ENCODE data around the gene TMEM101.
A peak's percentile ranks its signal among the peaks of the same experiment; 100 is the strongest.

The TMEM101 gene

DNA sequence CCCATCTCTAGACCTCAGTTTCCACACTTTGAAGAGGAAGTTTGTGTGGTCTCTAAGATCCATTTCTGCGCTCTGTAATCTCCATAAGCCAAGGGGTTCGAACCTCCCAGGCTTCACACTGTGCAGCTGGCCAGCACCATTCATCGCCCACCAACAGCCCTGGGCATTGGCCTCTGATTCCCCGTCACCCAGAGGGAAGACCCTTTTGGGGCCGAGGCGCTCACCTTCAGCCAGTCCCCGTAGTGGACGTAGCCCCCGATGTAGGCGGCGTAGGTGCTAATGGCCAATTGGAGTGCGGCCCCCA, 678 bp downstream of the TMEM101 start:
- peak overlapping the region; percentile 93 for H3K9ac ChIP-seq (ENCODE audit: low read length)
- peaks cover 9% of the 10 kb centered on the region for H3K4me1 ChIP-seq (ENCODE audit: control insufficient read depth, insufficient read depth, low read length)
- H3K4me3 ChIP-seq (ENCODE audit: low read length) = peak overlapping the region; percentile 90
- H3K9me3 ChIP-seq (ENCODE audit: control insufficient read depth, low read length) = no peaks in the 10 kb centered on the region
- H3K36me3 ChIP-seq (ENCODE audit: control insufficient read depth, insufficient read depth, low read length) = no peaks in the 10 kb centered on the region
- H3K27me3 ChIP-seq (ENCODE audit: control insufficient read depth, insufficient read depth, low read length) = no peaks in the 10 kb centered on the region

DNA sequence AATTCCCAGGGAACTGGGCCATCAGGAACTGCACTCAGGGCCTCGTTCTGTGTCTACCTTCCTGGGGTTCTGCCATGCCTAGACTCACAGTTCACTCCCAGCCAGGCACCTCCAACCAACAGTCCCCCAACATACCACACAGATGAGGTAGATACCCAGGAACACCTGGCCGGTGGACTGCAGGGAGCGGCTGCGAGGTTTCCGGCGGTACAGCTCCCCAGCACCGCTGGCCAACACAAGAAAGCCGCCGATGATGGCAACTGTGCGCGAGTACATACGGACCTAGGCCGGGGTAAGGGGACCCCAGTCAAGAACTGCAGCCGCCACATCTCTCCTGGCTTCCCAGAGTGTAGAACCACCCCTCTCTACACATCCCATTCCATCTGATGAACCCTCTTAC, 1.9 kb downstream of the TMEM101 start:
- no peak overlapping the region for H3K9ac ChIP-seq (ENCODE audit: low read length)
- no peaks in the 10 kb centered on the region for H3K9me3 ChIP-seq (ENCODE audit: control insufficient read depth, low read length)
- H3K4me3 ChIP-seq (ENCODE audit: low read length) = no peak overlapping the region
- H3K4me1 ChIP-seq (ENCODE audit: control insufficient read depth, insufficient read depth, low read length) = peaks cover 12% of the 10 kb centered on the region
- no peaks in the 10 kb centered on the region for H3K36me3 ChIP-seq (ENCODE audit: control insufficient read depth, insufficient read depth, low read length)
- H3K27me3 ChIP-seq (ENCODE audit: control insufficient read depth, insufficient read depth, low read length) = no peaks in the 10 kb centered on the region

DNA sequence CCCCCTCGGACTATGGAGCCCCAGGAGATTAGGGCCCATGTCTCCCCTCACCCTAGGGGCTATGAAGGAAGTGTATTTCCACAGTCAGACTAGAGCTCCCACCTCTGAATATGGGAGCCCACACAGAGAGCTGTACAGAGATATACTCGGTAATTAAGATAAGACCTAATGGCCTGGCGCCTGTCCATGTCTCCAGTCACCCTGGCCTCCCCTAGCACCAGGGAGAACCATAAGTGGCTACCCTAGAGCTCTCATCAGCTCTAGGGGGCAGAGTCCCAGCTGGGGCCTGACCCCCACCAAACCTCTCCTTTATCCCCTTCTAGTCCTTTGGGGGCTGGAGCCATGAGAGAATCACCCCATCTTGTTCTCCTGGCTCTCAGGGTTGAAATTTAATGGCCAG, 2.4 kb downstream of the TMEM101 start:
- H3K4me1 ChIP-seq (ENCODE audit: control insufficient read depth, insufficient read depth, low read length) = peaks cover 16% of the 10 kb centered on the region
- no peaks in the 10 kb centered on the region for H3K9me3 ChIP-seq (ENCODE audit: control insufficient read depth, low read length)
- no peaks in the 10 kb centered on the region for H3K36me3 ChIP-seq (ENCODE audit: control insufficient read depth, insufficient read depth, low read length)
- H3K27me3 ChIP-seq (ENCODE audit: control insufficient read depth, insufficient read depth, low read length) = no peaks in the 10 kb centered on the region
- H3K4me3 ChIP-seq (ENCODE audit: low read length) = no peak overlapping the region
- peak overlapping the region; percentile 8 for H3K9ac ChIP-seq (ENCODE audit: low read length)

DNA sequence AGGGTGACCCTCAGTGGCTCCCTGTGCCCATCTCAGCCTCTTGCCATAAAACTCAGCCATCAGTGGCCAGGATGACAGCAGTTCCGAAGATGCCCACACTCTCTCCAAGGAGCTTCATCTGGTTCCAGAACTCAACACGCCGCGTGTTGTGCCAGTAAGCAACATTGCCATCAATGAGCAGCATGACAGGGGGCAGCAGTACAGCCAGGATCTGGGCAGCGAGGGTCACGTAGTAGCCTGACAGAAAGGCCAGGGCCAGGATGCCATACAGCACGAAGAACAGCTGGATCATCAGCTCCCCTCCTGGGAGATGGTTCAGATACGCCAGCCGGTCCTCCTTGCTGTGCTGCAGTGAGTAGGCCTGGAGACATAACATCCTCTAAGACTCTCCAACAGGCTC, 2.9 kb downstream of the TMEM101 start:
- Histone ChIP-seq H3K36me3 (ENCODE audit: control insufficient read depth, insufficient read depth, low read length) (no peaks in the 10 kb centered on the region), H3K4me1 (ENCODE audit: control insufficient read depth, insufficient read depth, low read length) (peaks cover 21% of the 10 kb centered on the region), H3K27me3 (ENCODE audit: control insufficient read depth, insufficient read depth, low read length) (no peaks in the 10 kb centered on the region), H3K9ac (ENCODE audit: low read length) (peak overlapping the region; percentile 8), H3K4me3 (ENCODE audit: low read length) (no peak overlapping the region), H3K9me3 (ENCODE audit: control insufficient read depth, low read length) (no peaks in the 10 kb centered on the region)

- Histone ChIP-seq H3K4me3 (ENCODE audit: low read length) (no peak overlapping the region), H3K27me3 (ENCODE audit: control insufficient read depth, insufficient read depth, low read length) (peaks cover 3% of the 10 kb centered on the region), H3K9ac (ENCODE audit: low read length) (no peak overlapping the region), H3K9me3 (ENCODE audit: control insufficient read depth, low read length) (no peaks in the 10 kb centered on the region), H3K4me1 (ENCODE audit: control insufficient read depth, insufficient read depth, low read length) (peaks cover 29% of the 10 kb centered on the region), H3K36me3 (ENCODE audit: control insufficient read depth, insufficient read depth, low read length) (no peaks in the 10 kb centered on the region)
Measured at GRCh38 chr17:44010966-44011647, 3.7 kb downstream of the TMEM101 start.

DNA sequence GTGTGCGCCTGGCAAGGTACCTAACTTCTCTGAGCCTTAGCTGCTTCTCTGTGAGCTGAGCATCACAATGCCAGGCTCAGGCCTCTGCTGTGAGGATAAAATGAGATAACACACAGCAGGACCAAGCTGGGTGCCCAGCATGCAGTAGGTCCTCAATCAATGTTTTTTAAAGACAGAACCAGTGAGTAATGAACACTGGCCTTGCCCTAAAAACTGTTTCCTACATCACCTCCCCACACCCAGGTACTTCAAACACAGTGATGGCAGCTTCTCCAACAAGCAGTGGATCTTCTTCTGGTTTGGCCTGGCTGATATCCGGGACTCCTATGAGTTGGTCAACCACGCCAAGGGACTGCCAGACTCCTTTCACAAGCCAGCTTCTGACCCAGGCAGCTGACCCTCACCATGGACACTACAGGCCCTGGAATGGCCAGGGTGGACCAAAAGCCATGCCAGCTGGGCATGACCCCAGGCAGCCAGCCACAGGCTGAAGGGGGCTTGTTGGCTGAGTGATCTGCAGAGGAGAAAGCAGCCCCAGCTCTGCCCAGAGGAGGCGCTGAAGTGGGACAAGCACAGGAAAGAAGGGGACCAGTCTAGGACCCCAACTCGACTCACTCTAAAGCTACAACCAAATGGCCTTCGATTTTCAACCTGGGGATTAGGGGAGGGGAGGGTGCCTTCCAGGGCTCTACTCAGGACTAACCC, 6.4 kb downstream of the TMEM101 start:
- Histone ChIP-seq H3K4me3 (ENCODE audit: low read length) (no peak overlapping the region), H3K9ac (ENCODE audit: low read length) (no peak overlapping the region), H3K36me3 (ENCODE audit: control insufficient read depth, insufficient read depth, low read length) (no peaks in the 10 kb centered on the region), H3K9me3 (ENCODE audit: control insufficient read depth, low read length) (no peaks in the 10 kb centered on the region), H3K27me3 (ENCODE audit: control insufficient read depth, insufficient read depth, low read length) (peaks cover 30% of the 10 kb centered on the region), H3K4me1 (ENCODE audit: control insufficient read depth, insufficient read depth, low read length) (peaks cover 39% of the 10 kb centered on the region)

DNA sequence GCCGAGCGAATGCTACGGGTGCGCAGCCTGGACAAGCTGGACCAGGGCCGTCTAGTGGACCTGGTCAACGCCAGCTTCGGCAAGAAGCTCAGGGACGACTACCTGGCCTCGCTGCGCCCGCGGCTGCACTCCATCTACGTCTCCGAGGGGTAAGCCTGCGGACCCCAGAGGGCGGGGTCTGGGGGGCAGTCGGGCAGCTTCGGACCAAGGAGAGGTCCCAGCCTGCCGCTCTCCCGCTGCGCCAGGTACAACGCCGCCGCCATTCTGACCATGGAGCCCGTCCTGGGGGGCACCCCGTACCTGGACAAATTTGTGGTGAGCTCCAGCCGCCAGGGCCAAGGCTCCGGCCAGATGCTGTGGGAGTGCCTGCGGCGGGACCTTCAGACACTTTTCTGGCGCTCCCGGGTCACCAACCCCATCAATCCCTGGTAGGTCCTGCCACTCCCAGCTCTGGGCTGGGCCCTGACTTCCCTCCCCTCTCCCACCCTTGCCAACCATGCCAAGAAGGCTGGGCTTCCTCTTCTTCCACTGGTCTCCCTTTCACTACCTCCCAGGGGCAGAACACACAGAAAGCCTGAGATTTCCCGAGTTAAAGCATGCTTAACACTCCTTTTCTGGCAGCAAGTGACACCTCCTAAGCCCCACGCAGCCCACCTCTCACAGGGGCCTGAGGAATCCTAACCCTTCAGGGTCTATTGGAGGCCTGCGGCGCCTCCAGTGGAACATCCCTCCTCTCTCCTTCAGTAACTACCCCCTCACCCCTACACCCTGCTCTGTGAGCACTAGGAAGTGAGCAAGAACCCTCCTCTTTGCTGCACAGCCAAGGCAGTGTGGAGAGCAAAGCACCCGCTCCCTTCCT, 7.2 kb downstream of the TMEM101 start:
- Histone ChIP-seq H3K9ac (ENCODE audit: low read length) (peak overlapping the region; percentile 50), H3K4me1 (ENCODE audit: control insufficient read depth, insufficient read depth, low read length) (peaks cover 39% of the 10 kb centered on the region), H3K9me3 (ENCODE audit: control insufficient read depth, low read length) (no peaks in the 10 kb centered on the region), H3K27me3 (ENCODE audit: control insufficient read depth, insufficient read depth, low read length) (peaks cover 31% of the 10 kb centered on the region), H3K36me3 (ENCODE audit: control insufficient read depth, insufficient read depth, low read length) (no peaks in the 10 kb centered on the region), H3K4me3 (ENCODE audit: low read length) (peak overlapping the region; percentile 20)

DNA sequence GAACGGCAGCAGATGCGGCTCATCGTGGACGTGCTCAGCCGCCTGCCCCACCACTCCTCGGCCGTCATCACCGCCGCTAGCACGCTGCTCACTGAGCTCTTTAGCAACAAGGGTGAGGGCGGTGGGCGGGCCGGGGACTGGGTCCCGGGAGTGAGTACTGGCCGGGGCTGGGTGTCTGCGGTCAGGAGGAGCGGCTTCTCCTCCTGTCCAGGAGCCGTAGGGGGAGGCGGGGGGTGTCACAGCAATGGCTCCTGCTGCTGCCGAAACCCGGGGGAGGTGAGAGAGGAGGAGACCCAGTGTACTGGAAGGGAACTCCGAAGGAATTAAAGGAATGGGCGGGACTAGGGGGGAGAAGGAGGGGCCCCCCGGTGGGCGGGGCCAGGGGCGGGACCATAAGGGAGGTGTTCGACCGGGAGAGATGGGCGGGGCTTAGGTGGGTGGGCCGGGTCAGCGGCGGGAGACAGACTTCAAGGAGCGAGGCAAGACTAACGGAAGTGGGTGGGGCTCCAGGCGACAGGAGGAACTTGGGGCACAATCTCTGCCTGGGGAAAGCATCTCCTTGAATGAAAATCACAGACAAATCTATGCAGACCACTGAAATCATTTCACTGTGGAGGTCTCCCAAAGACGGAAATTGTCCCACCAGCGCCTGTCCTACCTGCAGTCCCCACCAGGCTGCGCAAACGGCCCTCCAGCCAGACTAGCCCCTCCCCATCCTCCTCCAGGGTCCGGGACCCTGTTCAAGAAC, 8.0 kb downstream of the TMEM101 start:
- Histone ChIP-seq H3K9ac (ENCODE audit: low read length) (peak overlapping the region; percentile 50), H3K27me3 (ENCODE audit: control insufficient read depth, insufficient read depth, low read length) (peaks cover 31% of the 10 kb centered on the region), H3K4me1 (ENCODE audit: control insufficient read depth, insufficient read depth, low read length) (peaks cover 39% of the 10 kb centered on the region), H3K36me3 (ENCODE audit: control insufficient read depth, insufficient read depth, low read length) (no peaks in the 10 kb centered on the region), H3K4me3 (ENCODE audit: low read length) (peak overlapping the region; percentile 50), H3K9me3 (ENCODE audit: control insufficient read depth, low read length) (no peaks in the 10 kb centered on the region)

GRCh38 chr17:44006272-44006597, 8.5 kb downstream of the TMEM101 start:
- H3K4me3 ChIP-seq (ENCODE audit: low read length) = peak overlapping the region; percentile 50
- H3K27me3 ChIP-seq (ENCODE audit: control insufficient read depth, insufficient read depth, low read length) = peaks cover 34% of the 10 kb centered on the region
- H3K9ac ChIP-seq (ENCODE audit: low read length) = peak overlapping the region; percentile 28
- H3K4me1 ChIP-seq (ENCODE audit: control insufficient read depth, insufficient read depth, low read length) = peaks cover 39% of the 10 kb centered on the region
- no peaks in the 10 kb centered on the region for H3K9me3 ChIP-seq (ENCODE audit: control insufficient read depth, low read length)
- H3K36me3 ChIP-seq (ENCODE audit: control insufficient read depth, insufficient read depth, low read length) = no peaks in the 10 kb centered on the region

DNA sequence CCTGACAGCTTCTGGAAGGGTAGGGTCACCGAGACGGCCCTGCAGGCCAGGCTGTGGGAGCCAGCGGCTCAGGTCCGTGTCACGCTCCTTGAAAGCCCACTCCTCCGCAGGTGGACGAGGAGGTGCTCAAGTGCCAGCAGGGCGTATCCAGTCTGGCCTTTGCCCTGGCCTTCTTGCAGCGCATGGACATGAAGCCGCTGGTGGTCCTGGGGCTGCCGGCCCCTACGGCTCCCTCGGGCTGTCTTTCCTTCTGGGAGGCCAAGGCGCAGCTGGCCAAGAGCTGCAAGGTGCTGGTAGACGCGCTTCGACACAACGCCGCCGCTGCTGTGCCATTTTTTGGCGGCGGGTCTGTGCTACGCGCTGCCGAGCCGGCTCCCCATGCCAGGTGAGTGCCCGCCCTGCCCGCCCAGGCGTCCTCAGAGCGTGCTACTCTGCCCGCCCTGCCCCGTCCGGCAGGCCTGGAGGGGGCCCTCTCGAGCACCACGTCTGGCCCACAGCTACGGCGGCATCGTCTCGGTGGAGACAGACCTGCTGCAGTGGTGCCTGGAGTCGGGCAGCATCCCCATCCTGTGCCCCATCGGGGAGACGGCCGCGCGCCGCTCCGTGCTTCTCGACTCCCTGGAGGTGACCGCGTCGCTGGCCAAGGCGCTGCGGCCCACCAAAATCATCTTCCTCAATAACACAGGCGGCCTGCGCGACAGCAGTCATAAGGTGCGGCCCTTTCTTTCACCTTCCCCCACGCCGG, 9.1 kb downstream of the TMEM101 start:
- H3K27me3 ChIP-seq (ENCODE audit: control insufficient read depth, insufficient read depth, low read length) = peaks cover 39% of the 10 kb centered on the region
- H3K4me1 ChIP-seq (ENCODE audit: control insufficient read depth, insufficient read depth, low read length) = peaks cover 39% of the 10 kb centered on the region

DNA sequence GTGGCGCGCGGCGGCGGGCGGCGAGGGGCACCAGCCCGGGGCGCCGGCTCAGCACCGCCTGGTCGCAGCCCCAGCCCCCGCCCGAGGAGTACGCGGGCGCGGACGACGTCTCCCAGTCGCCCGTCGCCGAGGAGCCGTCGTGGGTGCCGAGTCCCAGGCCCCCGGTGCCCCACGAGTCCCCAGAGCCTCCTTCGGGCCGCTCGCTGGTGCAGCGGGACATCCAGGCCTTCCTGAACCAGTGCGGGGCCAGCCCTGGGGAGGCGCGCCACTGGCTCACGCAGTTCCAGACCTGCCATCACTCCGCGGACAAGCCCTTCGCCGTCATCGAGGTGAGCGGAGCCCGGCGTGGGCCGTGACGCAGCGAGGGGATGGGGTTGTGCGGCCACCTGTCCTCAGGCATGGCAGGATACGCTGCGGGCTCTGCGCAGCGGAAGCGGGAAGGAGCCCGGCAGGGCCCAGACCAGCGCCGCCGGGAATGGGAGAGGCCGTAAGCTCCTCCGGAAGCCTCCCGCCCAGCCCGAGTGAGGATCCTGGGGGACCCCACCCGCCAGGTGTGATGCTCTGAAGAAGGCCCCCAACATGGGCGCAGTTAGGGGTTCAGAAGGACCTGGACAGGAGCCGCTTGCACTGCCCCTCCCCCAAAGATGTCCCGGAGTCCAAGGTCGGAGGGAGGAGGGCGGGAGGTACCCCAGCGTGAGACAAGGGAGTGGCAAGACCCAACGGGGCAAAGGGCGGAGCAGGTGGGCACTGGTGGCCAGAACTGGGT, 9.8 kb downstream of the TMEM101 start:
- H3K36me3 ChIP-seq (ENCODE audit: control insufficient read depth, insufficient read depth, low read length) = no peaks in the 10 kb centered on the region
- no peak overlapping the region for H3K9ac ChIP-seq (ENCODE audit: low read length)
- no peaks in the 10 kb centered on the region for H3K9me3 ChIP-seq (ENCODE audit: control insufficient read depth, low read length)
- peaks cover 39% of the 10 kb centered on the region for H3K4me1 ChIP-seq (ENCODE audit: control insufficient read depth, insufficient read depth, low read length)
- no peak overlapping the region for H3K4me3 ChIP-seq (ENCODE audit: low read length)
- H3K27me3 ChIP-seq (ENCODE audit: control insufficient read depth, insufficient read depth, low read length) = peaks cover 39% of the 10 kb centered on the region

More for the DNA sequence above, 9.1 kb downstream of the TMEM101 start:
- H3K36me3 ChIP-seq (ENCODE audit: control insufficient read depth, insufficient read depth, low read length) = no peaks in the 10 kb centered on the region
- no peaks in the 10 kb centered on the region for H3K9me3 ChIP-seq (ENCODE audit: control insufficient read depth, low read length)
- H3K4me3 ChIP-seq (ENCODE audit: low read length) = no peak overlapping the region
- peak overlapping the region; percentile 28 for H3K9ac ChIP-seq (ENCODE audit: low read length)
